Activated CD8-positive, alpha-beta memory T cell treated with anti-CD3 and anti-CD28 coated beads for 36 hours (primary cell): ENCODE results near the gene FUCA1. TPM values are rescaled to one million over a fixed set of nuclear protein-coding genes. Genes with fewer than 3 reads are reported as not detected.
"Not testable (repeated sequence)": the region's sequence is repeated elsewhere in the genome, so short reads cannot be mapped to it uniquely, and the experiment has no call there.

Source experiments
- CTCF ChIA-PET: fragments of 350-600 bp; sonication (Branson Sonifier 250); formaldehyde crosslinking; loops from one replicate; lab custom pipeline; 2021; ENCODE audit warnings: antibody characterized with exemption; lab: Charles Lee
- POLR2A ChIA-PET: fragments of 350-600 bp; sonication (Branson Sonifier 250); formaldehyde crosslinking; loops from one replicate; lab custom pipeline; 2021; ENCODE audit warnings: antibody characterized with exemption; lab: Charles Lee
- total RNA-seq, 2 experiments: library from RNA; stranded (reverse); gene quantifications; one replicate each; pipeline ENCODE4 v1.2.3, GENCODE V29; 2021

The FUCA1 gene
- total RNA-seq, 2 experiments from 2014 or later = 5.0 to 6.0 TPM

GRCh38 chr1:23851406-23851805 is 16.7 kb downstream of the FUCA1 start:
- CTCF ChIA-PET = not testable (repeated sequence)

GRCh38 chr1:23848673-23849616 is 19.1 kb downstream of the FUCA1 start:
- CTCF ChIA-PET = interaction anchor here (0.6 to 1.5 kb wide), 4 partner anchors 39 to 285 kb away, joined by 3 to 4 read pairs (median 3); no protein-coding TSS in a partner anchor
- POLR2A ChIA-PET = interaction anchor here (0.6 kb wide), 1 partner anchor 39 kb away, joined by 9 read pairs; no protein-coding TSS in a partner anchor

More at GRCh38 chr1:23851406-23851805, 16.7 kb downstream of the FUCA1 start:
- POLR2A ChIA-PET = not testable (repeated sequence)

- POLR2A ChIA-PET, CTCF ChIA-PET: not testable (repeated sequence)
Observed at GRCh38 chr1:23847482-23848095, 20.5 kb downstream of the FUCA1 start.

GRCh38 chr1:23845163-23845562 is 22.9 kb downstream of the FUCA1 start:
- POLR2A ChIA-PET = interaction anchor here (0.6 kb wide), 1 partner anchor 14 kb away, joined by 4 read pairs; no protein-coding TSS in a partner anchor
- CTCF ChIA-PET = interaction anchor here (0.6 kb wide), 1 partner anchor 29 kb away, joined by 3 read pairs; no protein-coding TSS in a partner anchor

GRCh38 chr1:23843644-23844043 is 24.4 kb downstream of the FUCA1 start:
- ChIA-PET POLR2A (no interaction called here), CTCF (interaction anchor here (1.2 kb wide), 1 partner anchor 24 kb away, joined by 3 read pairs; the partner anchor contains the start of gene FUCA1)

- CTCF ChIA-PET = interaction anchor here (0.7 to 1.6 kb wide), 4 partner anchors 10 to 120 kb away, joined by 3 to 4 read pairs (median 4); partner anchors contain the start of gene FUCA1
- POLR2A ChIA-PET = interaction anchor here (0.9 kb wide), 1 partner anchor 14 kb away, joined by 12 read pairs; no protein-coding TSS in a partner anchor
Observed at GRCh38 chr1:23838401-23838866, 29.7 kb downstream of the FUCA1 start.

GRCh38 chr1:23837908-23838307 is 30.2 kb downstream of the FUCA1 start:
- POLR2A ChIA-PET = no interaction called here

GRCh38 chr1:23836037-23836436 is 32.1 kb downstream of the FUCA1 start:
- POLR2A ChIA-PET = interaction anchor here (1.1 kb wide), 1 partner anchor 11 kb away, joined by 3 read pairs; the partner anchor contains the start of gene HMGCL
- CTCF ChIA-PET = no interaction called here

More at GRCh38 chr1:23837908-23838307, 30.2 kb downstream of the FUCA1 start:
- CTCF ChIA-PET = interaction anchor here (0.9 to 1.6 kb wide), 3 partner anchors 10 to 30 kb away, joined by 3 to 4 read pairs (median 4); partner anchors contain the start of gene FUCA1

- CTCF ChIA-PET = interaction anchor here (0.6 kb wide), 1 partner anchor 69 kb away, joined by 3 read pairs; no protein-coding TSS in a partner anchor
- POLR2A ChIA-PET = not testable (repeated sequence)
Observed at GRCh38 chr1:23834156-23834555, 33.9 kb downstream of the FUCA1 start.

GRCh38 chr1:23827717-23828116 is 40.4 kb downstream of the FUCA1 start:
- ChIA-PET POLR2A (interaction anchor here (0.9 kb wide), 1 partner anchor 26 kb away, joined by 3 read pairs; no protein-coding TSS in a partner anchor), CTCF (interaction anchor here (0.9 to 1.3 kb wide), 2 partner anchors 11 to 18 kb away, joined by 4 to 5 read pairs; no protein-coding TSS in a partner anchor)

GRCh38 chr1:23826590-23826989 is 41.5 kb downstream of the FUCA1 start:
- POLR2A ChIA-PET = interaction anchor here (0.6 to 1.2 kb wide), 2 partner anchors 26 to 267 kb away, joined by 3 to 4 read pairs; partner anchors contain the start of genes GALE and ID3
- CTCF ChIA-PET = interaction anchor here (1.4 to 3.0 kb wide), 2 partner anchors 15 to 17 kb away, joined by 4 to 13 read pairs; no protein-coding TSS in a partner anchor

GRCh38 chr1:23825762-23826522 is 42.1 kb downstream of the FUCA1 start:
- CTCF ChIA-PET = interaction anchor here (0.9 to 3.0 kb wide), 4 partner anchors 15 to 54 kb away, joined by 3 to 13 read pairs (median 4); no protein-coding TSS in a partner anchor
- POLR2A ChIA-PET = interaction anchor here (0.6 to 1.2 kb wide), 6 partner anchors 10 to 676 kb away, joined by 3 to 6 read pairs (median 4); partner anchors contain the start of genes GALE, ID3 and PITHD1

GRCh38 chr1:23825076-23825761 is 42.9 kb downstream of the FUCA1 start, which contains the start of gene HMGCL:
TSS of gene HMGCL (minus strand) at chr1:23825429. CDS start at chr1:23825415, 14 bp downstream.
- CTCF ChIA-PET = interaction anchor here (0.9 to 3.0 kb wide), 5 partner anchors 14 to 53 kb away, joined by 3 to 13 read pairs (median 4); no protein-coding TSS in a partner anchor
- POLR2A ChIA-PET = interaction anchor here (0.6 to 1.2 kb wide), 7 partner anchors 10 to 676 kb away, joined by 3 to 6 read pairs (median 4); partner anchors contain the start of genes GALE and PITHD1

- ChIA-PET CTCF (interaction anchor here (1.2 to 3.0 kb wide), 4 partner anchors 13 to 53 kb away, joined by 3 to 13 read pairs (median 4); no protein-coding TSS in a partner anchor), POLR2A (interaction anchor here (0.6 to 1.0 kb wide), 5 partner anchors 14 to 608 kb away, joined by 3 to 12 read pairs (median 5); no protein-coding TSS in a partner anchor)
Observed at GRCh38 chr1:23824711-23825075, 43.4 kb downstream of the FUCA1 start.

GRCh38 chr1:23823767-23824166 is 44.3 kb downstream of the FUCA1 start:
- CTCF ChIA-PET = interaction anchor here (0.6 to 3.0 kb wide), 5 partner anchors 13 to 159 kb away, joined by 3 to 13 read pairs (median 4); no protein-coding TSS in a partner anchor
- POLR2A ChIA-PET = interaction anchor here (0.6 to 1.0 kb wide), 2 partner anchors 15 to 456 kb away, joined by 12 read pairs; no protein-coding TSS in a partner anchor

- ChIA-PET CTCF (interaction anchor here (0.9 to 1.3 kb wide), 3 partner anchors 18 to 131 kb away, joined by 3 read pairs; partner anchors contain the start of gene GALE), POLR2A (interaction anchor here (0.6 kb wide), 1 partner anchor 483 kb away, joined by 4 read pairs; no protein-coding TSS in a partner anchor)
Observed at GRCh38 chr1:23817633-23818032, 50.5 kb downstream of the FUCA1 start.
